GM19328 (cell line): ENCODE results near the gene ELAPOR1.
A peak's percentile ranks its signal among the peaks of the same experiment; 100 is the strongest.

Experiments used
- ATAC-seq: cut with Tn5 transposase; IDR thresholded peaks from one replicate; pipeline ENCODE4 v1.9.1; 2021; ENCODE audit warnings: mild to moderate bottlenecking, moderate library complexity; ENCODE audit not compliant: unreplicated experiment

The ELAPOR1 gene, protein sequence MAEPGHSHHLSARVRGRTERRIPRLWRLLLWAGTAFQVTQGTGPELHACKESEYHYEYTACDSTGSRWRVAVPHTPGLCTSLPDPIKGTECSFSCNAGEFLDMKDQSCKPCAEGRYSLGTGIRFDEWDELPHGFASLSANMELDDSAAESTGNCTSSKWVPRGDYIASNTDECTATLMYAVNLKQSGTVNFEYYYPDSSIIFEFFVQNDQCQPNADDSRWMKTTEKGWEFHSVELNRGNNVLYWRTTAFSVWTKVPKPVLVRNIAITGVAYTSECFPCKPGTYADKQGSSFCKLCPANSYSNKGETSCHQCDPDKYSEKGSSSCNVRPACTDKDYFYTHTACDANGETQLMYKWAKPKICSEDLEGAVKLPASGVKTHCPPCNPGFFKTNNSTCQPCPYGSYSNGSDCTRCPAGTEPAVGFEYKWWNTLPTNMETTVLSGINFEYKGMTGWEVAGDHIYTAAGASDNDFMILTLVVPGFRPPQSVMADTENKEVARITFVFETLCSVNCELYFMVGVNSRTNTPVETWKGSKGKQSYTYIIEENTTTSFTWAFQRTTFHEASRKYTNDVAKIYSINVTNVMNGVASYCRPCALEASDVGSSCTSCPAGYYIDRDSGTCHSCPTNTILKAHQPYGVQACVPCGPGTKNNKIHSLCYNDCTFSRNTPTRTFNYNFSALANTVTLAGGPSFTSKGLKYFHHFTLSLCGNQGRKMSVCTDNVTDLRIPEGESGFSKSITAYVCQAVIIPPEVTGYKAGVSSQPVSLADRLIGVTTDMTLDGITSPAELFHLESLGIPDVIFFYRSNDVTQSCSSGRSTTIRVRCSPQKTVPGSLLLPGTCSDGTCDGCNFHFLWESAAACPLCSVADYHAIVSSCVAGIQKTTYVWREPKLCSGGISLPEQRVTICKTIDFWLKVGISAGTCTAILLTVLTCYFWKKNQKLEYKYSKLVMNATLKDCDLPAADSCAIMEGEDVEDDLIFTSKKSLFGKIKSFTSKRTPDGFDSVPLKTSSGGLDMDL

DNA sequence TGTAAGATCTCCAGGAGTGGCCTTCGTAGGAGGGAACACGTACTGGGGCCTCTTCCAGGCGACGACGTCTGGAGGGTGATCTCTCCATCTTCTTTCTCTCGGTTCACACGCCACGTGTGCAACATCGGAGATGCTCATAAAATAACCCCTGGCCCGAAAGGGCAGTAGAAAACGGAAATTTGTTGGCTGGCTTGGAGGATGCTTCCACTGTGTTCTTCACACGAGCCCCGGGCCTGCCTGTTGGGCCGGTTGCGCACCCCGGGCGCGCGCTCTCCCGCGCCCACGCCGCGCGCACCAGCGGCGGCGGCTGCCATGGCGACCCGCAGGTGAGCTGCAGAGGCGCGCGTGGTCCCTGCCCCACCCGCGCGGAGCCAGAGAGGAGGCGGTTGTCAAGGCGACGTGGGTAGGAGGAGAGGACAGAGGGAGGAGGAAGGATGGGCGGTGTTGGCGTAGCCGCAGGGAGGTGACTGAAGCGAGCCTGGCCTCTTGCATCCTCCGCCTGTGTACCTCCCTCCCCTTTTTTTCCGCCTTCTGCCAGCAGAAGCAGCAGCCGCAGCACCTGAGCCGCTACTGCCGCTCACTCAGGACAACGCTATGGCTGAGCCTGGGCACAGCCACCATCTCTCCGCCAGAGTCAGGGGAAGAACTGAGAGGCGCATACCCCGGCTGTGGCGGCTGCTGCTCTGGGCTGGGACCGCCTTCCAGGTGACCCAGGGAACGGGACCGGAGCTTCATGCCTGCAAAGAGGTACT, at the start of gene ELAPOR1:
TSS of gene ELAPOR1 (plus strand) at position 526 of the 752 bp plus-strand sequence. CDS start at position 595, 69 bp downstream.
- no peak for ATAC-seq

DNA sequence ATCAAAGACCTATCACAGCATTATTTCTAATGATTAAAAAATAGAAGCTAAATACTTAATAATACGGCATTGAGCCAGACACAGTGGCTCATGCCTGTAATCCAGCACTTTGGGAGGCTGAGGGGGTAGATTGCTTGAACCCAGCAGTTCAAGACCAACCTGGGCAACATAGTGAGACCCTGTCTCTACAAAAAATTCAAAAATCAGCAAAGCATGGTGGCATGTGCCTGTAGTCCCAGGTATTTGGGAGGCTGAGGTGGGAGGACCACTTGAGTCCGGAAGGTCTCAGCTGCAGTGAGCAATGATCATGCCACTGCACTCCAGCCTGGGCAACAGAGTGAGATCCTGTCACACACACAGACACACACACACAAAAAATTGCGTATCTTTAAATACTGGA, 48.8 kb upstream of the ELAPOR1 start:
- ATAC-seq: no peak

DNA sequence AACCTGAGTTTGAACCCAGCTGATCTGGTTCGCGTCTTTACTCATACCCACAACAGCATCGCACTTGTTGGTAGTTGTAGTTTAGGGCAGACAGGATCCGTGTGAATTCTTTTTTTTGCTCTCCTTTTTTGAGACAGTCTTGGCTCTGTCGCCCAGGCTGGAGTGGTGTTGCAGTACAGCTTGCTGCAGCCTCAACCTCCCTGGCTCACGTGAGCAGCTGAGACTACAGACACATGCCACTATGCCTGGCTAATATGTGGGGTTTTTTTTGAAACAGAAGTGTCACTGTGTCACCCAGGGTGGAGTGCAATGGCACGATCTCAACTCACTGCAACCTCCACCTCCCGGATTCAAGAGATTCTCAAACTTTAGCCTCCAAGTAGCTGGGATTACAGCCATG, 46.0 kb upstream of the ELAPOR1 start:
- ATAC-seq: no peak

DNA sequence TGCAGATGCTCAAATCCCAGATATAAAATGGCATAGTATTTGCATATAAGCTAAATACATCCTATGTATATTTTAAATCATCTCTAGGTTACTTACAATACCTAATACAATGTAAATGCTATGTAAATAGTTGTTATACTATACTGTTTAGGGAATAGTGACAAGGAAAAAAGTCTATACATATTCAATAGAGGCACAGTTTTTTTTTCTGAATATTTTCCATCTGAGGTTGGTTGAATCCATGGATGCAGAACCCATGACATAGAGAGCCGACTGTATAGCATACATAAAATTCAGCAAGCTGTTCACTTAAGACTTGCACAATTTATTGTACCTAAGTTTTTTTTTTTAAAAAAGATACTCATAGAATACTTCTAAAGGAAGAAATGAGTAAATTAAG, 44.6 kb upstream of the ELAPOR1 start:
- ATAC-seq: no peak

DNA sequence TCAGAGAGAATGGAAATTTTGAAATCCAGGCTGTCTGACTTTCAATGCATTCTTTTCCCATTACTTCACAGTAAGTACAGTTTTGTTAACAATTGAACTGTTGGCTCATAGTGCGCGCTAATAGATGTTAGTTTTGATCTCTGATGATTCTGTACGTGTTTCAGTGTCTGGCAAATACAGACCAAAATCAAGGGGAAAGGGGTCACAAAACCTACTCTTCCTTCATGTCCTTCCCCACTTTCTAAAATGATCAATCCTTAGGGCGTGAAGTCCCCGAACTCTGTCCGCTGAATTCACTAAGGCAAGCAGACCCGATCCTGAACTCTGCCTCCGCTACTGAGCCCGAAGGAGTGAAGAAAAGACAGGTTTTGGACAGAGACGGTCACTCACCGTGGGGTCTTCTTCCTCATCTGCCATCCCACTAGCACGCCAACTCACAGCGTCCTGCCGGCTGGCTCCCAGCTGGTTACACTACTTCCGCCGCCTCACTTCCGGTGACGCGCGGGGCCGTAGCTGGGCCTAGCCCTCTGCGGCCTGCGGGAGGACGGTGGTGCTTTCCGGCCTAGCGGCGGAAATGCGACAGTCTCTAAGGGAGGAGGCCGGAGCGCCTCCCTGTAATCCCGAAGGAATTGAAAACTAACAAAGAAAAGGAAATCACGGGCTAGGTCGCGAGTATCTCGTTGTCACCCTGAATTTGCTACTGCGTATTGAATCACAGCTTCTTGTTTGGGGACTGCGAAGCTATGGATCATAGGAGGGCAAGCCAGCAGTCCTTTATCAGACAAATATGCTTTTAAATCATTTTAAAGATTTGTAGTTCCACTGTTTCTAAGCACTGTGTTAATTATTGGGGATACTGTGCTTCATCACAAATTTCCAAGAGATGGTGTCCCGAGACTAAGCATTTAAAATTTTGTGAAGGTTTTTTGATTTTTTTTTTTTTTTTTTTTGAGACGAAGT, 38.1 kb upstream of the ELAPOR1 start, which contains the start of gene TAF13:
TSS of gene TAF13 (minus strand) at position 473 of the 960 bp plus-strand sequence. CDS start at position 417, 56 bp downstream.
- ATAC-seq: peak; percentile 99

DNA sequence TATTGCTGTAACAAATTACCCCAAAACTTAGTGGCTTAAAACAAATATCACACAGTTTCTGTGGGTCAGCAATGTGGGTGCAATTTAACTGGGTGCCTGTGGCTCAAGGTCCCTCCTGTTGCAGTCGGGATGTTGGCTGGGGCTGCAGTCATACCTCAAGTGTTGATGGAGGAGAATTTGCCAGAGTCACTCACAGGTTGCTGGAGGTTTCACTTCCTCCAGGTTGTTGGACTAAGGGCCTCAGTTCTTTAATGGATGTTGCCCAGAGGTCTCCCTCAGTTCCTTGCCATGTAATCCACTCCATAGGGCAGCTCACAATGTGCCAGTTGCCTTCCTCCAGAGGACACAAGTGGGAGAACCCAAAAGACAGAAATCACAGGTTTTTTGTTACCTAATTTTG, 35.6 kb upstream of the ELAPOR1 start:
- no peak for ATAC-seq

DNA sequence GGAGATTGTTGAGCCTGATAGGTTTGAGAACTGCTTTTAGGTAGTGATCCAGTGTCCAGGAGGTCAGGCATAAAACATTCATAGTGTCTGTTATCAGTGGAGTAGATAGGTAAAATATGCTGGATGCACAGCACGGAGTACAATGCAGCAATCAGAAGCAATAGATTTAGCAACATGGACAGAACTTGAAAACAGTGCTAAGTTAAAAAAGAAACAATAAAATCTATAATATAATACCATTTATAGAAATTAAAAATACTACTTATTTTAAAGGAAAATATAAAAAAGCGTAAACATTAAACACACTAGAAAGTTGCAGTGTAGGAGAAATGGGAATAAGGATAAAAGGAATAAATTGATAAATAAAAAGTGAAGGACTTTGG, 34.7 kb upstream of the ELAPOR1 start:
- no peak for ATAC-seq

DNA sequence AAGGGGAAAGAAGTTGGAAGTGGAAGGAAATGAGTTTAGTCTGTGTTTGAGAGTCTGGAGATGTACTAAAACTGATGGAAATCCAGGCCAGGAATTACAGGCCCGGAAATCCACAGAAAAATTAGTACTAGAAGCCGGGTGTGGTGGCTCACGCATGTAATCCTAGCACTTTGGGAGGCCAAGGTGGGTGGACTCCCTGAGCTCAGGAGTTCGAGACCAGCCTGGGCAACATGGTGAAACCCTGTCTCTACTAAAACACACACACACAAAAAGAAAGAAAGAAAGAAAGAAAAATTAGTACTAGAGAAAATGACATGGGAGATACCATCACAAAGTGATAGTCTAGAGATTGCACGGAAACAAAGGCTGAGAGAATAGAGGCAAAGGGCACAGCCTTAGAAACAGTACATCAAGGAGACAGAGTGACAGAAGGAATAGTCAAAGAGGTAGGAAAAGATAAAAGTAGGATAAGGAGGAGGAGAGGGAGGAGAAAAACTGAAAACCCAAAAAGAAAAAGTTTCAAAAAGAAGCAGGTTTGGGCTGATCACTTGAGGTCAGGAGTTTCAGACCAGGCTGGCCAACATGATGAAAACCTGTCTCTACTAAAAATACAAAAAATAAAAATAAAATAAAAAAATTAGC, 33.4 kb upstream of the ELAPOR1 start:
- ATAC-seq: no peak

DNA sequence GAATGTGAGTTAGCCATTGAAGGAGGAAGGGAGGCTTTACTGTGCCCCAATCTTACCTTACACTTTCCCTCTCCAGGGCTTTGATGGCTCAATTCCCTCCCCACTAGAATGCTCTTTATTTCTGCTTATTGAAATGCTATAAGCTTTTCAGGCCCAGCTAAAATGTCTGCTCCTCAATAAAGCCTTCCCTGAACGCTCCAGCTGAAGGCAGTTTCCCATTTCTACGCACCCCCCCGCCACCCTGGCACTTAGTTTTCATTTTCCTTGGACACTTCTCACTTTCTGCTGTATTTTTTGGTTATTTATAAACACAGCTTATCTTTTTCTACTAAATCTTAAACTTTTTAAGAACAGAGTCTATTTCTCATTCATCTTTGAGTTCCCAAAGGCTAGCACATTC, 30.4 kb upstream of the ELAPOR1 start:
- ATAC-seq: no peak

DNA sequence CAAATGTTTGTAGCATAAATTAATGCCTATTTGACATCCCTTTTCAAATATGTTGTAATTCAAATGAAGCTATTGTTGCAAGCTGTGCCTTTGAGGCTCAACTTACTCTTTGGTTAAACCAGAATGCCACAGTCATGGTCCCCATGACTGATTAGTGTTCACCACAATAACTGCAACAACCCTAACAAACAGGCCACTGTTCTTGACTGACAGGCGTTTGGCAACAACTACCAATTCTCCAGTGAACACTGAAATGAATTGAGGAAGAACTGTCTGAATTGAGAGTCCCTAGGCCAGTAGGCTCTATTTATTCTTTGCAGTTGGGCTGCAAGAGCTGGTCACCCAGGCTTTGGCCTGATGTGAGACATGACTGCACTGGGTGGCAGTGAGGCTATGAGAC, 30.0 kb upstream of the ELAPOR1 start:
- no peak for ATAC-seq

DNA sequence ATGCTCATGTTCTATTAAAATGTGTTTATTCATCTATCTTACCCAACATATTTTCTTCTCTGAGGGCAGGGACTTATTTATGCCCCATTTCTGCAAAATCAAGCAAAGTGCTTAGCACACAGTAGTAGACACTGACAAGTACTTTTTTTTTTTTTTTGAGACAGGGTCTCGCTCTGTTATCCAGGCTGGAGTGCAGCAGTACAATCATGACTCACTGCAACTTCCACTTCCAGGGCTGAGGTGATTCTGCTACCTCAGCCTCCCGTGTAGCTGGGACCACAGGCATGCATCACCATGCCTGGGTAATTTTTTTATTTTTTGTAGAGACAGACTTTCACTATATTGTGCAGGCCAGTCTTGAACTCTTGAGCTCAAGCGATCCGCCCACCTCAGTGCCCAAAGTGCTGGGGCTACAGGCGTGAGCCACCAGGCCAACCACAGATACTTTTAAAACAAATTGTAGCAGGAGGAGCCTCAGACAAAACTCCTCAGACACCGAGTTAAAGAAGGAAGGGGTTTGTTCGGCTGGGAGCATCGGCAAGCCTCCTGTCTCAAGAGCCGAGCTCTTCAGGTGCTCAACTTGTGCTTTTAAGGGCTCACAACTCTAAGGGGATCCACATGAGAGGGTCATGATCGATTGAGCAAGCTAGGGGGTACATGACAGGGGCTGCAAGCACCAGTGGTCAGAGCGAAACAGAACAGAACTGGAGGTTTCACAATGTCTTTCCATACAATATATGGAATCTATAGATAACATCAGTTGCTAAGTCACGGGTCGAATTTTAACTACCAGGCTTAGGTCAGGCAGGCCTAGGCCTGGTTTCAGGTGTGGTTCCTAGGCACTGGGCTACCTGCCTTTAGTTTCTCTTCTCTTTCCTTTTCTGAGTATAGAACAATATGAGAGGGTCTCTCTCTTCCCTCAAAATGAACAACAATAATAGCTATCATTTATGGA, 29.1 kb upstream of the ELAPOR1 start:
- no peak for ATAC-seq

DNA sequence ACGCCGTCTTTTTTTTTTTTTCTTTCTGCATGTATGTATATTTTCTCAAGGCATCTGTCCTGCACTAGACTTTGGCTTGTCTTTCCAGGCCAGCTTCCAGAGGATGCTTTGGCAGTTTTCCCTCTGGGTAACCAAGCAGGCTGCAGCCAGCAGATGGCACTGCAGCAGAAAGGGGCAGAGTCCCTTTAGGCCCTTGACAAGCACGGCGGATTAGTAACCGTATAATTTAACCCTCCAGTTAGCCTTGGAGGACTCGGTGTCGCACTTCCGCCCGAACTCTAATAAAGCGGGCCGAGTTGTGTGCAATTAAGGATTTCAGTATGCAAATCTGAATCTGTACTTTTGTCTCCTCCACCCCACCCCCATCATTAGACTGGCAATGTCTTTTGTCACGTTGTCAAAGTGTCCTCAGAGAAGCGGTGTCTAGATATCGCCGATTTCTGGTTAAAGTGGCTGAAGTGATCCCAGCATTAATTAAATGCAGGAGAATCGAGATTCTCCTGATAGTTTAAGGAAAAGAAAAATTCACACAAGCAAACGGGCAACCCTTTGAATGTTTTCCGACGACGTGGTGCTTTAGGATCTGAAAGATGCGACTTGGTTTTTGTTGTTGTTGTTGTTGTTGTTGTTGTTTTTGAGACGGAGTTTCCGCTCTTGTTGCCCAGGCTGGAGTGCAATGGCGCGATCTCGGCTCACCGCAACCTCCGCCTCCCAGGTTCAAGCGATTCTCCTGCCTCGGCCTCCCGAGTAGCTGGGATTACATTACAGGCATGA, 24.5 kb upstream of the ELAPOR1 start:
- no peak for ATAC-seq

DNA sequence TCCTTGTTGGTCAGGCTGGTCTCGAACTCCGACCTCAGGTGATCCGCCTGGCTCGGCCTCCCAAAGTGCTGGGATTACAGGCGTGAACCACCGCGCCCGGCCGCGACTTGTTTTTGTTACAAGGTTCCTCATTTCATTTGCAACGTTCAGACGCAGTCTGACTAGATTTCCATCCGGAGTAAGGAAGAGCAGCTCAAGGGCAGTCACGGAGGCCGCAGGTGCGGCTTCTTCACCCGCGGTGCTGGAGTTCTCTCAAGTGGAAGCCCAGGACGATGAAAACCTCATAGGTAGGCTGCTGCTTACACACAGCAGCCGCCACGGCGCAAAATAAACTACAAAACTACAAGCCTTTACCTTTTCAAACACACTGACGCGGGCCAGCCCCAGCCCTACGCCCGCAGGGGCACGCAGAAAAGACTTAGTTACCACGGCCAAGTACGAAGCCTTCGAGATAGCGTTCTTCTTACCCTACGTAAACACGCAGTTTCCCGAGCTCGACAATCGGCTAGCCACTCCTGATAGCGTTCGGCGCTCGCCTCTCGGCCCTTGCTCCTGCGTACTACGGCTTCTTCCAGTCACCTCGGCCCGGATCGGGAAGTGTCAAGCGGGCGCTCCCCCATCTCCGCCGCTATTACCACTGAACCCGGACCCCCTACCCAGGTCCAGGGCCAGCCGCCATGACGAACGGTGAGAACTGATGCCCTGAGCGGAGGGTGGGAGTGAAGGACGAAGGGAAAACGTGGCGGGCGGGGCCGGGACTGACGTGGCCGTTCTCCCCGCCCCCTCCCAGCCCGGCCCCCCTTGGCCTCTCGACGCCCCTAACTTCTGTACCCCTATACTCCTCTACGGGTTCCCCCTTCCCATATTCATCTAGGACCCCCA, 23.5 kb upstream of the ELAPOR1 start, which contains the start of gene TMEM167B:
TSS of gene TMEM167B (plus strand) at position 569 of the 882 bp plus-strand sequence. CDS start at position 678, 109 bp downstream.
- ATAC-seq: peak; percentile 86

DNA sequence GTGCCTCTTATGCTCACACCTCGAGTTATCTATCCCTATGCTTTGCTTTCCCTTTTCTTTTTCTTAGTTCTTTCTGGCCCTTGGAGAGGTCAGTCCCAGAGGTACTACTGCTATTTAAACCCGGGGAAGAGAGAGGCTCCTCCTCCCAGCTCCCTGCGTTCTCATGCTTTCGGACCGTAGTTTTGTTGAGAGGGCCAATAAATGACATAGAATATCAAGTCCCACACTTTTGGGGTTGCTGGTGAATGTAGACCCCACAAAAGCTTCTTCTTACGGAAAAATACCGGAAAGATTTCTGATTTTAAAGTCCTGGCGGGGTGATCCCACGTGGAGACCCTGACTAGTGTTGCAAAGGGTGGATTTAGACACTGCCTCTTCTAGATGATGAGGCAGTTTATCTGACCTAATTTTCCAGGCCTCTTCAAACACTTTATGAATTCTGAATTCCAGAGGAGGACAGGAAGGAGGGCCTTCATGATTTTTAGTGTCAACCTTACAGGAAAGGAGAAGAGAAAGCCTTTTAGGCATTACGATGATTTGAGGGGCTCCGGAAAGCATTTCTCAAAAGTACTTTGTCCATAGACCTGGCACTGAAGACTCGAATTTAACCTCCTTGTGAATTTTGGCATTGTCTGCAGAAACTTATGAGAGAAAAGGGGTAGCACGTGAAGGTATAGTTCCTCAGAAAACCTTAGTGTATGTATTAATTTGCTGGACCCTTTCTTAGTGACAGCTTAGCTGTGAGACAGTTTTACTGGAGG, 22.7 kb upstream of the ELAPOR1 start:
- peak; percentile 54 for ATAC-seq

DNA sequence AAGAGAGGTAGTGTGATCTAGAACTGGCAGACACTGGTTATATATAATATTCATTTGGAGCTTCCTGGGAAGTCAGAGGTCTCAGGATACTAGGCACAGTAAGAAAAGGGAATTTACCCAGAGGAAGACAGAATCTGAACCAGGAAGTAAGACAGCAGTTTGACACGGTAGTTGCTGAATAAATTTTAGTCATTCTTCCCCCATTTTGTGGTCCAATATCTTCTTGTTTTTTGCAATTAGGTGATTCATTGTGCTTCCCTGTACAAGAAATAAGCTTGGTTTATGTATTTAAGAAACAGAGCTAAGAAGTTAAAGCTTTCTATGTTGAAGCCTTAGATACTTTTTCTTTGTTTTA, 22.1 kb upstream of the ELAPOR1 start:
- ATAC-seq: no peak

DNA sequence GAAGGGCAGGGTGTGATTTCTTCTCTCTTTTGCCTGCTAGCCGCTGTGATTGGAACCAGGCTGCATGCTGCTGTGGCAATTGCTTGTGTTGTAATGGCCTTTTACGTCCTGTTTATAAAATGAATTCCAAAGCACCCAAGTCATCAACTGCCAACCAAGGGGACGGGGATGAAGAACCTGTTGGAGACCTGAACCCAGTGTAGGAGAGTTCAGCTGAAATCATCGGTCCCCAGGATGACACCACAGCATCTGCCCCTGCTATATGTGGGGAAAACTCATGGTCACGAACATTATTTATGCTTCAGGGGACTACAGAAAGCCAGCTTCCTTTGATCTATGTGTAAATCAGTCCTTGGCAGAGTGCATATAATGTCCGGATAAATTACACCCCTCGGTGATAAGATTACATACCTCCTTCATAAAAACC, 19.5 kb upstream of the ELAPOR1 start:
- ATAC-seq: no peak
